ENCODE data around the gene PTPRA. TPM values are rescaled to one million over a fixed set of nuclear protein-coding genes. Genes with fewer than 3 reads are reported as not detected.

PTPRA gene
- total and polyA plus RNA-seq, 2 of the 13 experiments (the other 11 are each of a cell fraction or from before 2014, with no cell fraction given) = 47.2 to 127 TPM

- TF ChIP-seq HMGXB4 (CRISPR knock-in tag; IDR thresholded peaks at IDR 0.05; ENCODE audit: borderline replicate concordance in 1 of 2, low read depth in 1 of 2) (no peak), PPARG (CRISPR knock-in tag; conservative IDR thresholded peaks at IDR 0.05) (peak; percentile 77), ARID4A (CRISPR knock-in tag; IDR thresholded peaks at IDR 0.05; ENCODE audit: borderline replicate concordance) (no peak), ZFP36L2 (CRISPR knock-in tag; IDR thresholded peaks at IDR 0.05) (no peak), NRL (CRISPR knock-in tag; IDR thresholded peaks at IDR 0.05; ENCODE audit: borderline replicate concordance) (0 out of 2 replicates have a peak, but pooled peaks have one; percentile 12), ZBTB42 (CRISPR knock-in tag; IDR thresholded peaks at IDR 0.05) (no peak), ESRRA (CRISPR knock-in tag; IDR thresholded peaks at IDR 0.05; ENCODE audit: low read depth) (peak; percentile 64; the same call in 1 of the 2 replicates), ZNF724P (CRISPR knock-in tag; IDR thresholded peaks at IDR 0.05; ENCODE audit: borderline replicate concordance) (no peak), TEAD3 (CRISPR knock-in tag; optimal IDR thresholded peaks at IDR 0.05; ENCODE audit: borderline replicate concordance) (peak; percentile 7), ZNF275 (CRISPR knock-in tag; IDR thresholded peaks at IDR 0.05; ENCODE audit: borderline replicate concordance) (no peak), KDM5A (IDR thresholded peaks at IDR 0.05; ENCODE audit: borderline replicate concordance, low read length) (no peak), THYN1 (CRISPR knock-in tag; IDR thresholded peaks at IDR 0.05; ENCODE audit: borderline replicate concordance, low read depth) (no peak), ZIK1 (CRISPR knock-in tag; IDR thresholded peaks at IDR 0.05; ENCODE audit: borderline replicate concordance, low read depth) (no peak)
- TF ChIP-seq, protein P1, sequence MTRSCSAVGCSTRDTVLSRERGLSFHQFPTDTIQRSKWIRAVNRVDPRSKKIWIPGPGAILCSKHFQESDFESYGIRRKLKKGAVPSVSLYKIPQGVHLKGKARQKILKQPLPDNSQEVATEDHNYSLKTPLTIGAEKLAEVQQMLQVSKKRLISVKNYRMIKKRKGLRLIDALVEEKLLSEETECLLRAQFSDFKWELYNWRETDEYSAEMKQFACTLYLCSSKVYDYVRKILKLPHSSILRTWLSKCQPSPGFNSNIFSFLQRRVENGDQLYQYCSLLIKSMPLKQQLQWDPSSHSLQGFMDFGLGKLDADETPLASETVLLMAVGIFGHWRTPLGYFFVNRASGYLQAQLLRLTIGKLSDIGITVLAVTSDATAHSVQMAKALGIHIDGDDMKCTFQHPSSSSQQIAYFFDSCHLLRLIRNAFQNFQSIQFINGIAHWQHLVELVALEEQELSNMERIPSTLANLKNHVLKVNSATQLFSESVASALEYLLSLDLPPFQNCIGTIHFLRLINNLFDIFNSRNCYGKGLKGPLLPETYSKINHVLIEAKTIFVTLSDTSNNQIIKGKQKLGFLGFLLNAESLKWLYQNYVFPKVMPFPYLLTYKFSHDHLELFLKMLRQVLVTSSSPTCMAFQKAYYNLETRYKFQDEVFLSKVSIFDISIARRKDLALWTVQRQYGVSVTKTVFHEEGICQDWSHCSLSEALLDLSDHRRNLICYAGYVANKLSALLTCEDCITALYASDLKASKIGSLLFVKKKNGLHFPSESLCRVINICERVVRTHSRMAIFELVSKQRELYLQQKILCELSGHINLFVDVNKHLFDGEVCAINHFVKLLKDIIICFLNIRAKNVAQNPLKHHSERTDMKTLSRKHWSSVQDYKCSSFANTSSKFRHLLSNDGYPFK (CRISPR knock-in tag; IDR thresholded peaks at IDR 0.05; ENCODE audit: borderline replicate concordance) = peak; percentile 50; the same call in 1 of the 2 replicates
- TF ChIP-seq, protein P2, sequence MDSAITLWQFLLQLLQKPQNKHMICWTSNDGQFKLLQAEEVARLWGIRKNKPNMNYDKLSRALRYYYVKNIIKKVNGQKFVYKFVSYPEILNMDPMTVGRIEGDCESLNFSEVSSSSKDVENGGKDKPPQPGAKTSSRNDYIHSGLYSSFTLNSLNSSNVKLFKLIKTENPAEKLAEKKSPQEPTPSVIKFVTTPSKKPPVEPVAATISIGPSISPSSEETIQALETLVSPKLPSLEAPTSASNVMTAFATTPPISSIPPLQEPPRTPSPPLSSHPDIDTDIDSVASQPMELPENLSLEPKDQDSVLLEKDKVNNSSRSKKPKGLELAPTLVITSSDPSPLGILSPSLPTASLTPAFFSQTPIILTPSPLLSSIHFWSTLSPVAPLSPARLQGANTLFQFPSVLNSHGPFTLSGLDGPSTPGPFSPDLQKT (CRISPR knock-in tag; IDR thresholded peaks at IDR 0.05; ENCODE audit: borderline replicate concordance) = no peak
- TF ChIP-seq, protein P3, sequence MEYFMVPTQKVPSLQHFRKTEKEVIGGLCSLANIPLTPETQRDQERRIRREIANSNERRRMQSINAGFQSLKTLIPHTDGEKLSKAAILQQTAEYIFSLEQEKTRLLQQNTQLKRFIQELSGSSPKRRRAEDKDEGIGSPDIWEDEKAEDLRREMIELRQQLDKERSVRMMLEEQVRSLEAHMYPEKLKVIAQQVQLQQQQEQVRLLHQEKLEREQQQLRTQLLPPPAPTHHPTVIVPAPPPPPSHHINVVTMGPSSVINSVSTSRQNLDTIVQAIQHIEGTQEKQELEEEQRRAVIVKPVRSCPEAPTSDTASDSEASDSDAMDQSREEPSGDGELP (IDR thresholded peaks at IDR 0.05; ENCODE audit: borderline replicate concordance, low read depth) = no peak
Observed at GRCh38 chr20:3080939-3081388, 207.7 kb downstream of the PTPRA start (continued).
